ENCODE measurements around the gene ADAMTS12. TPM values are rescaled to one million over a fixed set of nuclear protein-coding genes. Genes with fewer than 3 reads are reported as not detected.

ADAMTS12 gene
- total and polyA plus RNA-seq, 8 donors, result 0.31 to 4.2 (median 0.40) TPM

GRCh38 chr5:33685873-33686755 lies 205.7 kb downstream of the ADAMTS12 start:
- H3K4me3 ChIP-seq, result no peak overlapping the region
- no peaks in the 10 kb centered on the region for H3K9me3 ChIP-seq
- no peak for DNase-seq
- no peaks in the 10 kb centered on the region for H3K36me3 ChIP-seq
- ATAC-seq, result no peak
- intact Hi-C loops (cut with DNase I), result no loop called here
- no peak for FAIRE-seq
- H3K4me1 ChIP-seq, result no peaks in the 10 kb centered on the region
- no peak overlapping the region for H3K27ac ChIP-seq
- TF ChIP-seq CTCF (IDR thresholded peaks at IDR 0.05), result no peak
- H3K27me3 ChIP-seq, result no peaks in the 10 kb centered on the region
- 53 to 55% methylated on average over 11 of the region's 11 CpGs for WGBS, 2 donors

GRCh38 chr5:33684496-33685159 lies 207.2 kb downstream of the ADAMTS12 start:
- Histone ChIP-seq H3K4me1 (no peaks in the 10 kb centered on the region), H3K27ac (no peak overlapping the region), H3K9me3 (no peaks in the 10 kb centered on the region), H3K36me3 (no peaks in the 10 kb centered on the region), H3K27me3 (no peaks in the 10 kb centered on the region), H3K4me3 (no peak overlapping the region)
- FAIRE-seq, result no peak
- TF ChIP-seq CTCF (IDR thresholded peaks at IDR 0.05), result no peak
- no peak for DNase-seq
- ATAC-seq, result no peak
- WGBS, 2 donors, result 60 to 64% methylated on average over 7 of the region's 7 CpGs
- intact Hi-C loops (cut with DNase I), result no loop called here

GRCh38 chr5:33679791-33680190 lies 212.0 kb downstream of the ADAMTS12 start:
- no peak for ATAC-seq

GRCh38 chr5:33675958-33676464 lies 215.8 kb downstream of the ADAMTS12 start:
- Histone ChIP-seq H3K27ac (no peak overlapping the region), H3K27me3 (no peaks in the 10 kb centered on the region), H3K4me1 (no peaks in the 10 kb centered on the region), H3K36me3 (no peaks in the 10 kb centered on the region), H3K4me3 (no peak overlapping the region), H3K9me3 (no peaks in the 10 kb centered on the region)
- intact Hi-C loops (cut with DNase I), result no loop called here
- ATAC-seq, result no peak
- no peak for DNase-seq
- 28 to 32% methylated on average over 3 of the region's 3 CpGs for WGBS, 2 donors
- FAIRE-seq, result no peak
- no peak for TF ChIP-seq CTCF (IDR thresholded peaks at IDR 0.05)

More at GRCh38 chr5:33679791-33680190, 212.0 kb downstream of the ADAMTS12 start:
- FAIRE-seq, result no peak
- TF ChIP-seq CTCF (IDR thresholded peaks at IDR 0.05), result no peak
- WGBS, 2 donors, result 77 to 87% methylated on average over 2 of the region's 2 CpGs
- DNase-seq, result no peak
- no peaks in the 10 kb centered on the region for H3K27me3 ChIP-seq
- intact Hi-C loops (cut with DNase I), result no loop called here
- no peaks in the 10 kb centered on the region for H3K36me3 ChIP-seq
- H3K4me3 ChIP-seq, result no peak overlapping the region
- no peak overlapping the region for H3K27ac ChIP-seq
- no peaks in the 10 kb centered on the region for H3K4me1 ChIP-seq
- H3K9me3 ChIP-seq, result no peaks in the 10 kb centered on the region
